Measurements from ENCODE around the gene CBX3. TPM values are rescaled to one million over a fixed set of nuclear protein-coding genes. Genes with fewer than 3 reads are reported as not detected.

CBX3 gene
- total and polyA plus RNA-seq, 4 donors, result 26.9 to 53.3 (median 33.0) TPM

GRCh38 chr7:26213807-26214515, 12.4 kb downstream of the CBX3 start:
- Histone ChIP-seq H3K4me1 (ENCODE audit: control insufficient read depth in 4 of 4, insufficient read depth in 4 of 4, low read length in 3 of 4) (peaks cover 0 to 9% (median 0%) of the 10 kb centered on the region in 4 donors), H3K27ac (ENCODE audit: low read depth in 1 of 2, low read length in 2 of 2) (no peak overlapping the region), H3K27me3 (ENCODE audit: control insufficient read depth in 4 of 4, insufficient read depth in 4 of 4, low read length in 3 of 4) (no peaks in the 10 kb centered on the region), H3K9me3 (ENCODE audit: control insufficient read depth in 4 of 4, low read length in 3 of 4) (no peaks in the 10 kb centered on the region), H3K9ac (ENCODE audit: low read depth in 1 of 2, low read length in 2 of 2) (no peak overlapping the region), H3K36me3 (ENCODE audit: control insufficient read depth in 4 of 4, insufficient read depth in 3 of 4, low read depth in 1 of 4, low read length in 3 of 4) (peaks cover 3 to 37% (median 26%) of the 10 kb centered on the region in 4 donors), H3K4me3 (ENCODE audit: low read depth in 1 of 3, low read length in 3 of 3) (no peak overlapping the region)
- no peak for DNase-seq (ENCODE audit: low spot score)
- no peak for TF ChIP-seq FOXA2 (IDR thresholded peaks at IDR 0.05)
- TF ChIP-seq EGR1 (IDR thresholded peaks at IDR 0.05; ENCODE audit: low read depth in 2 of 2), result no peak
- TF ChIP-seq GABPA (IDR thresholded peaks at IDR 0.05 in 1 of 2, conservative IDR thresholded peaks at IDR 0.05 in 1 of 2), result no peak
- TF ChIP-seq, protein P1, sequence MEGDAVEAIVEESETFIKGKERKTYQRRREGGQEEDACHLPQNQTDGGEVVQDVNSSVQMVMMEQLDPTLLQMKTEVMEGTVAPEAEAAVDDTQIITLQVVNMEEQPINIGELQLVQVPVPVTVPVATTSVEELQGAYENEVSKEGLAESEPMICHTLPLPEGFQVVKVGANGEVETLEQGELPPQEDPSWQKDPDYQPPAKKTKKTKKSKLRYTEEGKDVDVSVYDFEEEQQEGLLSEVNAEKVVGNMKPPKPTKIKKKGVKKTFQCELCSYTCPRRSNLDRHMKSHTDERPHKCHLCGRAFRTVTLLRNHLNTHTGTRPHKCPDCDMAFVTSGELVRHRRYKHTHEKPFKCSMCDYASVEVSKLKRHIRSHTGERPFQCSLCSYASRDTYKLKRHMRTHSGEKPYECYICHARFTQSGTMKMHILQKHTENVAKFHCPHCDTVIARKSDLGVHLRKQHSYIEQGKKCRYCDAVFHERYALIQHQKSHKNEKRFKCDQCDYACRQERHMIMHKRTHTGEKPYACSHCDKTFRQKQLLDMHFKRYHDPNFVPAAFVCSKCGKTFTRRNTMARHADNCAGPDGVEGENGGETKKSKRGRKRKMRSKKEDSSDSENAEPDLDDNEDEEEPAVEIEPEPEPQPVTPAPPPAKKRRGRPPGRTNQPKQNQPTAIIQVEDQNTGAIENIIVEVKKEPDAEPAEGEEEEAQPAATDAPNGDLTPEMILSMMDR (IDR thresholded peaks at IDR 0.05; ENCODE audit: low read depth, low read length, missing input control), result no peak
- TF ChIP-seq FOXA1 (IDR thresholded peaks at IDR 0.05), result no peak
- TF ChIP-seq, protein P2, sequence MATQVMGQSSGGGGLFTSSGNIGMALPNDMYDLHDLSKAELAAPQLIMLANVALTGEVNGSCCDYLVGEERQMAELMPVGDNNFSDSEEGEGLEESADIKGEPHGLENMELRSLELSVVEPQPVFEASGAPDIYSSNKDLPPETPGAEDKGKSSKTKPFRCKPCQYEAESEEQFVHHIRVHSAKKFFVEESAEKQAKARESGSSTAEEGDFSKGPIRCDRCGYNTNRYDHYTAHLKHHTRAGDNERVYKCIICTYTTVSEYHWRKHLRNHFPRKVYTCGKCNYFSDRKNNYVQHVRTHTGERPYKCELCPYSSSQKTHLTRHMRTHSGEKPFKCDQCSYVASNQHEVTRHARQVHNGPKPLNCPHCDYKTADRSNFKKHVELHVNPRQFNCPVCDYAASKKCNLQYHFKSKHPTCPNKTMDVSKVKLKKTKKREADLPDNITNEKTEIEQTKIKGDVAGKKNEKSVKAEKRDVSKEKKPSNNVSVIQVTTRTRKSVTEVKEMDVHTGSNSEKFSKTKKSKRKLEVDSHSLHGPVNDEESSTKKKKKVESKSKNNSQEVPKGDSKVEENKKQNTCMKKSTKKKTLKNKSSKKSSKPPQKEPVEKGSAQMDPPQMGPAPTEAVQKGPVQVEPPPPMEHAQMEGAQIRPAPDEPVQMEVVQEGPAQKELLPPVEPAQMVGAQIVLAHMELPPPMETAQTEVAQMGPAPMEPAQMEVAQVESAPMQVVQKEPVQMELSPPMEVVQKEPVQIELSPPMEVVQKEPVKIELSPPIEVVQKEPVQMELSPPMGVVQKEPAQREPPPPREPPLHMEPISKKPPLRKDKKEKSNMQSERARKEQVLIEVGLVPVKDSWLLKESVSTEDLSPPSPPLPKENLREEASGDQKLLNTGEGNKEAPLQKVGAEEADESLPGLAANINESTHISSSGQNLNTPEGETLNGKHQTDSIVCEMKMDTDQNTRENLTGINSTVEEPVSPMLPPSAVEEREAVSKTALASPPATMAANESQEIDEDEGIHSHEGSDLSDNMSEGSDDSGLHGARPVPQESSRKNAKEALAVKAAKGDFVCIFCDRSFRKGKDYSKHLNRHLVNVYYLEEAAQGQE (IDR thresholded peaks at IDR 0.05), result no peak
- TF ChIP-seq, protein P3, sequence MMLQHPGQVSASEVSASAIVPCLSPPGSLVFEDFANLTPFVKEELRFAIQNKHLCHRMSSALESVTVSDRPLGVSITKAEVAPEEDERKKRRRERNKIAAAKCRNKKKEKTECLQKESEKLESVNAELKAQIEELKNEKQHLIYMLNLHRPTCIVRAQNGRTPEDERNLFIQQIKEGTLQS (IDR thresholded peaks at IDR 0.05), result no peak
- no peak for TF ChIP-seq NR2F2 (IDR thresholded peaks at IDR 0.05)
- no peak for TF ChIP-seq HNF4G (IDR thresholded peaks at IDR 0.05)
- no peak for TF ChIP-seq SP1 (IDR thresholded peaks at IDR 0.05)
- TF ChIP-seq, protein P4, sequence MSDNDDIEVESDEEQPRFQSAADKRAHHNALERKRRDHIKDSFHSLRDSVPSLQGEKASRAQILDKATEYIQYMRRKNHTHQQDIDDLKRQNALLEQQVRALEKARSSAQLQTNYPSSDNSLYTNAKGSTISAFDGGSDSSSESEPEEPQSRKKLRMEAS (IDR thresholded peaks at IDR 0.05), result no peak
- TF ChIP-seq YY1 (IDR thresholded peaks at IDR 0.05), result no peak
- TF ChIP-seq RAD21 (IDR thresholded peaks at IDR 0.05), result no peak
- no peak for TF ChIP-seq TAF1 (conservative IDR thresholded peaks at IDR 0.05)
- TF ChIP-seq, protein P5, sequence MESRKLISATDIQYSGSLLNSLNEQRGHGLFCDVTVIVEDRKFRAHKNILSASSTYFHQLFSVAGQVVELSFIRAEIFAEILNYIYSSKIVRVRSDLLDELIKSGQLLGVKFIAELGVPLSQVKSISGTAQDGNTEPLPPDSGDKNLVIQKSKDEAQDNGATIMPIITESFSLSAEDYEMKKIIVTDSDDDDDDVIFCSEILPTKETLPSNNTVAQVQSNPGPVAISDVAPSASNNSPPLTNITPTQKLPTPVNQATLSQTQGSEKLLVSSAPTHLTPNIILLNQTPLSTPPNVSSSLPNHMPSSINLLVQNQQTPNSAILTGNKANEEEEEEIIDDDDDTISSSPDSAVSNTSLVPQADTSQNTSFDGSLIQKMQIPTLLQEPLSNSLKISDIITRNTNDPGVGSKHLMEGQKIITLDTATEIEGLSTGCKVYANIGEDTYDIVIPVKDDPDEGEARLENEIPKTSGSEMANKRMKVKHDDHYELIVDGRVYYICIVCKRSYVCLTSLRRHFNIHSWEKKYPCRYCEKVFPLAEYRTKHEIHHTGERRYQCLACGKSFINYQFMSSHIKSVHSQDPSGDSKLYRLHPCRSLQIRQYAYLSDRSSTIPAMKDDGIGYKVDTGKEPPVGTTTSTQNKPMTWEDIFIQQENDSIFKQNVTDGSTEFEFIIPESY (IDR thresholded peaks at IDR 0.05), result no peak
- no peak for TF ChIP-seq HNF4A (conservative IDR thresholded peaks at IDR 0.05)
- TF ChIP-seq RXRA (IDR thresholded peaks at IDR 0.05), result no peak
- WGBS, result 82% methylated on average over 5 of the region's 5 CpGs
